EL (cell line): ENCODE measurements around the gene ANKZF1.
A peak's percentile ranks its signal among the peaks of the same experiment; 100 is the strongest.

Experiments
- DNase-seq: peaks from one replicate; pipeline ENCODE4 v3.0.0-alpha.2; 2016

Gene ANKZF1

GRCh38 chr2:219261024-219261855 is 31.6 kb downstream of the ANKZF1 start:
- no peak for DNase-seq

- no peak for DNase-seq
These were observed 36.6 kb downstream of the ANKZF1 start for GRCh38 chr2:219266232-219266631.

DNA sequence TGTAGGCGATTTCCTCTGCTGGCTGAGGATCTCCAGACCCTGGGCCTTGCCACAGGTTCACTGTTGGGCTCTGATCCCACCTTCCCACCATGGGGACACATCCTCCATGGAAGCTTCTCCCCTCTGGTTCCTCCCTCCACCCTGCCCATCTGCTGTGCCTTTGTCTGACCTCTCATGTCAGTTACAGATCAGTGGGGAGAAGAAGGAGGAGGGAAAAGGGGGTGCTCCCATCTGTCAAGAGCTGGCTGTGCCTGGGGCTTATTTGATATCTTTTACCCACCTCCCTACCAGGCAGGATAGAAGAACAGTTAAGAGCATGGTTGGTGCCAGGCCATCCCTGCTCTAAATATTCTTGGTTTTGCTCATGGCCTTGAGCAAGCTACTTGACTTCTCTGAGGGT is 37.3 kb downstream of the ANKZF1 start:
- no peak for DNase-seq

DNA sequence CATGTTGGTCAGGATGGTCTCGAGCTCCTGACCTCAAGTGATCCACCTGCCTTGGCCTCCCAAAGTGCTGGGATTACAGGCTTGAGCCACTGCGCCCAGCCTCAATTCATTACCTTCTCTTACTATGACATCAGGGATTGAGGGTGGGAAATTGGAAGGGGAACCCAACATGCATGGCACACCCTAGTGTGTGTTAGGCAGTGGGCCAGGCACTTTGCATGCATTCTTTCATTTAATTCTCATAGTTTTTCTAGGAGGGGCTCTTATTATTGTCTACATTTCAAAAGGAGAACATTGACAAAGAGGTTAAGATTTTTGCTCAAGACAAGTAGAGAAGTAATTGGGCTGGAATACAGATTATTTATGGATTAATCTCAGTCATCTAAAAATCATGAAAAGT is 38.7 kb downstream of the ANKZF1 start:
- no peak for DNase-seq

GRCh38 chr2:219269362-219270054 is 39.9 kb downstream of the ANKZF1 start:
- DNase-seq: no peak

DNA sequence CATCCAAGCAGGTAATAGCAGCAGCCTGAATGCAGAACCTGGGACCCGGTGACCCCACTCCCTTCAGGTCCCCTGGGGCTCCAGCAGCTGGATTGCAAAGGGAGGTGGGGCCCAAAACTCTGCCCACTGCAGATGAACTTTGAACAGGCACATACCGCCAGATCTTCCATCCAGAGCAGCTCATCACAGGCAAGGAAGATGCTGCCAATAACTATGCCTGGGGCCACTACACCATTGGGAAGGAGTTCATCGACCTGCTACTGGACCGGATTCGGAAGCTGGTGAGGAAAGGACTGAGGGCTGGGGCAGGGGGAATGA is 40.4 kb downstream of the ANKZF1 start:
- DNase-seq: no peak

- DNase-seq: no peak
These were observed 41.4 kb downstream of the ANKZF1 start for GRCh38 chr2:219271021-219271420.

DNA sequence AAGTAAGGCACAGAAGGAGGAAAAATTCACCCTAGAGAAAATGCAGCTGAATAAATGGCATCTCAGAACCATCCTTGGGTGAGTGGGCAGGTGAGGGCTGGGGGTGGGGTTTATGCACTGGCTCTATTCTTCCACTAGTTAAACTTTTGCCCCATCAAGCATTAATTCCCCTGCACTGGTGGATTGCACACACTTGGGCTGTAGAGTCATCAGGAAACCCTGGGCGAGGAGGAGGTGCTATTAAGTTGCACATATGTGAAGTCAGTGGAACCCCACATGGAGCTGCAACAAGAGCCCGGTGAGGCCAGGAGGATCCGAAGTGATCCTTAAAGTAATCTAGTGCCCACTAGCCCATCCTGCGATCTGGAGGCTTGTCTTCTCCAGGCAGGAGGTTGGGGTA is 42.8 kb downstream of the ANKZF1 start:
- no peak for DNase-seq

DNA sequence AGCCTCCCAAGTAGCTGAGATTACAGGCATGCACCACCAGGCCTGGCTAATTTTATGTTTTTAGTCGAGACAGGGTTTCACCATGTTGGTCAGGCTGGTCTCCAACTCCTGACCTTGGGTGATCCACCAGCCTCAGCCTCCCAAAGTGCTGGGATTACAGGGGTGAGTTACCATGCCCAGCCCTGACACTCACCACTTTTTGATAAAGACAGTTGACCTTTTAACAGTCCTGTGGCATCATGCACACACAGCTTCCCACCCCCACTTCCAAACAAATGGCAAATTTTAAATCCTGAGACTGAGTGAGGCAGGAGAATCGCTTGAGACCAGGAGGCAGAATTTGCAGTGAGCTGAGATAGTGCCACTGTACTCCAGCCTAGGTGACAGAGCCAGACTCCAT is 43.4 kb downstream of the ANKZF1 start:
- DNase-seq: peak; percentile 43

DNA sequence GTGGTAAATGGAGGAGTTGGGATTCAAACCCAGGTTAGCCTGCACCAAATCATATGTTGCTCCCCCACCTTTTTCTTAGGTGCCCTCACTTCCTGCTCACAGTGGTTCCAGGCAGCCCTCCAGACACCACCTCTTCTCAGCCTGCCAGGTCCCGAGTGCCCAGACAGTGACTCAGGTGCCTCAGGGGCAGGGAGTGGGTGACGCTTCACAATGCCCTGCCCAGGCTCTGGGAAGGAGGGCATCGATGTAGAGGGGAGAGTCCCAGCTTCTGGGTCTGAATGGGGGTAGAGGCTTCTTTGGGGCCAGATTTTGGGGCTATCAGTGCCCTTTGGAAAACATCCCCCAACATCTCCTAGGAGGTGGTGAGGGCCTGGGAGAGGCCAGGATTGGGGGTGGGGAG is 44.3 kb downstream of the ANKZF1 start:
- DNase-seq: peak; percentile 65

DNA sequence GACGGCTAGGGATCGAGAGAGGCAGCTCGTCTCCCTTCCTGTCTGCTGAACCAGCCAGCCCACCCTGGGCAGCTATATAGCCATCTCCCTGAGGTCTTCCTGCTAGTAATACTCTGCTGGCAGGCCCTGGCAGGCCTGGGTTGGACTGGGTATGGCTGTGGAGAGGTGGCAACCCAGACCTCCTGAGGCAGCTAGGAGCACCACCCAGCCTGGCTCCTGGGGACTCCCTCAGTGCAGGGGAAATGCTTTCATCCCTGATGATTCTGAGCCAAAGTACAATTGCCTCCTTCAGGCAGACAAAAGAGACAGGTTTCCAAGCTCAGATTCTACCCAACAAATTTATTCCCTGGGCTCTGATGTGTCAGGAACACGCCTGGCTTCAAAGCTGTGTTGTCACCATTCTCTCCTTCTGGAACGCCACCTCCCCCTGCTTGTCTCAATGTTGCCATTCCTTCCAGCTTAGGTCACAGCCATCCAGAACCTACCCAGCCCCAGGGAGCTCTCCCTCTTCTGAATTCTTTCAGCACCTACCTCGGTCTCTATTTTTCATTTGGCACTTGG is 44.8 kb downstream of the ANKZF1 start:
- peak; percentile 86 for DNase-seq

DNA sequence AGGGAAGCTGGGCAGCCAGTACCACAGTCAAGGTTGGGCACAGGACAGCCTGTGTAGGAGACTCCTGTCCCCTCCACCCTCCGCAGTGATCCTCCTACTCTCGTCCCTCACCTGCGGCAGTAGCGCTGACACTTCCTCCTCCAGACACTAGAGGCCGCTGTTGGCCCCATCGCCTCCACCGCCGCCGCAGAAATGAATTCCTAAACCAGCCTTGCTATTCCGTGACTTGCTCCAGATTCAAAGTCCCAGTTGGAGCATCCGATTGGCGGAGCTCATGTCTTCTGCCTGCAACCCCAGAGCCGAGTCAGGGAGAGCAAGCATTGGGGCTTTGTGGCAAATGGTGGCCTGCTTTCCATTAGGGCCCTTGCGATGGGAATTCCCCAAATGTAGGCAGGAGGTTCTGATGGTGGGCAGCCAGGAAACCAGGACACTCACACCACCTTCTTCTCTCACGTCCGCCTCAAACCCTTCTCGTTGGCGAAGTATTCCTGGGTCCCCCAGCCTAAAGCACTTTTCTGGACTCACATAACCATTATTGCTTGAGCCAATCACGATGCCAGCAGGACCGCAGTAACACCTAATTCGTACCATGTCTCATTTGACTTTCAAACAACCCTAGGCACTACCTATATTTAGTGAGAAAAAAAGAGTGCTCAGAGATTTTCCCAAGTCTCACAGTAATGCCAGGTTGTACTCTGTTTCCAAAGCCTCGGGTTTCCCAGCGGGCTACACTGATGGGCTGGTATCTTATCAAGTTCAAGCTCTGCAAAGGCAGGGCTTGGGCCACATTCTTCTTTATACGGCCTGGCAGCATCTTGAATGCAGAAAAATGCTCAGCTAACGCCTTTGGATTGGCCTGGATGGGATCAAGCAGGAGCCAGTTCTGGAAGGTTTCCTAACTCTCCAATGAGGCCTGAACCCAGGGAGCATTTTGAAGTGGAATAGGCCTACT is 48.4 kb downstream of the ANKZF1 start:
- DNase-seq: peak; percentile 78

DNA sequence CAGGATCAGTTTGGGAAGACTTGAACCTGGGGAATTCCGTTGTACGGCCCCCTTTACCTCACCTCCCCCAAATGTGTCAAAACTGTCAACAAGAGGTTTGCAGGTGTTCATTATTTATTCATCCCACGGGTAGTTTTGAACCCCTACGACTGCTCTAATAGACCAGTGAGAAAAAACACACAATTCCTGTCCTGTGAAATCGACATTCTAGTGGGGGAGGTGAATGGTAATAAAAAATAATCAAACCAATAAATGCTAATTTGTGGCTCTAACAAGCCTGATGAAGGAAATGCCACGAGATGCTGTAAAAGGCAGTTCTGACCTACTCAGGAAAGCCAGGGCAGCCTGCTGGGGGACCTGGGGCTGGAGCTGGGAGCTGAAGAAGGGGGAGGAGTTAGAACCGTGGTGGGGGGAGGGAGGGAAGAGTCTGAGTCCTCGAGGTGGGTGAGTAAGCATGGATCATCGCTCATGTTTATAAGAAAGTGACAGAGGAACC is 49.1 kb downstream of the ANKZF1 start:
- DNase-seq: no peak

DNA sequence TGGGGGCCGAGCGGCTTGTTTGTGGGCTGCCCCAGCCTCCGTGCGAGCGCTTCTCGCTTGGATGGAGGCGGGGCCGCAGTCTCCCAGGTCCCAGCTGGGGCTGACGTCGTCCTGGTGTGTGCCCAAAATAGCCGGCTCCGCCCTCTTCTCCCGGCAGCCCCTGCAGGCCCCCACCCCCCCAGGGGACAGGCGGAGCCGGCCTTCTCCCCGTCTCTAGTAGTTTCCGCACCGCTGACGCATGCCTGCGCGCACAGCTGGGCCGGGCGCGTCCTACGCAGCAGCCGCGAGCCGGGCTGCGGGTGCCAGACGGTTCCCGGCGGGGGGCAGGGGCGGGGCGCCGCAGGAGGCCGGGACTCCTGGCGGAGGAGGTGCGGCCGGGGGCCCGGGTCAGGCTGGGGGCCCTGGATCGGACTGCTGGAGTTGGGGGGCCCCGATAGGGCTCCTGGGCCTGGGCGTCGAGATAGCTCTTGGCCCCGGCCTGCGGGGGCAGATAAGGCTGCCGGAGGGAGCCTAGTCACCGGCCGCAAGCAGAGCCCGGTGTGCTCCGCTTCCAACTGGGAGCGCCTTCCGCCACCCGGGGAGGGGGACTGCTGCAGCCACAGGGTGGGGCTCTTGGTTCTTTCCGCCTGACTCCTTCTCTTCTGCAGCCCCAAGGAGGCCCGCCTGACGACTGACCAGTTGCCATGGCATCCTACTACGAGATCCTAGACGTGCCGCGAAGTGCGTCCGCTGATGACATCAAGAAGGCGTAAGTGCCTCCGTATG is 49.7 kb downstream of the ANKZF1 start, which contains the start of gene DNAJB2:
TSS of gene DNAJB2 (plus strand) at position 216 of the 765 bp plus-strand sequence. CDS start at position 684, 468 bp downstream.
- DNase-seq: peak; percentile 99

DNA sequence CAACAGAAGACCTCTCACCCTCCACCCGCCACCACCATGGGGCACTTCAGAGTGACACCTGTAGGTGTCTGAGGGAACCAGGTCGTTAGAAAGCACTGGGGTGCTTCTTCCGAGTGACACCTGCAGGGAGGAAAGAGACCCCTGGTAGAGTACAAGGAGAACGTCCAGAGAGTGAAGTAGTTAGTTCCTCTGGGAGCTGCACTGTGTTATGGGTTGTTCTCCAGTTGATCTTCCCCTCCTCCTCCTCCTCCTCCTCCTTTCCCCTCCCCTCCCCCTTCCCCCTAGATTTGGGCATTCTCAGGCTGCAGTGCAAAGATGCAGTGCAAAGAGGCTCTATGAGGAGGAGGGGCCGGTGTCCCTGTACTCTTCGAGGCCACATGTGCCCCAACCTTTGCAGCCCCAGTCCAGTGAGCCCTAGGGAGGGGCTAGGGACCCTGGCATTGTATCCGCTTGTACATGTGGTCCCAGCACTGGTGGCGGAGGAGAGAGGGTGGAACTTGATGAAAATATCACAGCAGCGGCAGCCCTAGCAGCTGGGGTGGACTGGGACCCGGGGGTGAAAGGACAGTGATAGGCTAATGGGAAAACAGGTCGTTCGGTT is 50.4 kb downstream of the ANKZF1 start:
- no peak for DNase-seq

DNA sequence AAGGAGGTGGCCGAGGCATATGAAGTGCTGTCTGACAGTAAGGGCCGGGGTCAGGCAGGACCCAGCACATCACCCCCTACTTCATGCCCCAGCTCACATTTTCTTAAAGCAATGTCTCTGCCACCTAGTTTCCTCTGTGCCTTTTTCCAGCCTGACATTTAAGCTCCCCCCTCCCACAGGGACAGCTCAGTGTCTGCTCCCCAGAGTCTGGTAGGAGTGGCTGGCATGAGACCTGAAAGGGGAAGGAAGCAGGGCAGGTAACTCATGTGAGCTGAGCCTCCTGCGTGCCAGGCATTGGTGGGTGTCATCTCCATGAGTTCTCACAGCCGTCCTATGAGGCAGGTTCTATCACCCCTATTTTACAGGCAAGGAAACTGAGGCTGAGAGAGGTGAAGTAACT is 51.0 kb downstream of the ANKZF1 start:
- DNase-seq: no peak

- DNase-seq: no peak
These were observed 52.0 kb downstream of the ANKZF1 start for GRCh38 chr2:219281588-219281987.

GRCh38 chr2:219282375-219282774 is 52.8 kb downstream of the ANKZF1 start:
- no peak for DNase-seq

GRCh38 chr2:219282943-219283581 is 53.5 kb downstream of the ANKZF1 start:
- DNase-seq: no peak

DNA sequence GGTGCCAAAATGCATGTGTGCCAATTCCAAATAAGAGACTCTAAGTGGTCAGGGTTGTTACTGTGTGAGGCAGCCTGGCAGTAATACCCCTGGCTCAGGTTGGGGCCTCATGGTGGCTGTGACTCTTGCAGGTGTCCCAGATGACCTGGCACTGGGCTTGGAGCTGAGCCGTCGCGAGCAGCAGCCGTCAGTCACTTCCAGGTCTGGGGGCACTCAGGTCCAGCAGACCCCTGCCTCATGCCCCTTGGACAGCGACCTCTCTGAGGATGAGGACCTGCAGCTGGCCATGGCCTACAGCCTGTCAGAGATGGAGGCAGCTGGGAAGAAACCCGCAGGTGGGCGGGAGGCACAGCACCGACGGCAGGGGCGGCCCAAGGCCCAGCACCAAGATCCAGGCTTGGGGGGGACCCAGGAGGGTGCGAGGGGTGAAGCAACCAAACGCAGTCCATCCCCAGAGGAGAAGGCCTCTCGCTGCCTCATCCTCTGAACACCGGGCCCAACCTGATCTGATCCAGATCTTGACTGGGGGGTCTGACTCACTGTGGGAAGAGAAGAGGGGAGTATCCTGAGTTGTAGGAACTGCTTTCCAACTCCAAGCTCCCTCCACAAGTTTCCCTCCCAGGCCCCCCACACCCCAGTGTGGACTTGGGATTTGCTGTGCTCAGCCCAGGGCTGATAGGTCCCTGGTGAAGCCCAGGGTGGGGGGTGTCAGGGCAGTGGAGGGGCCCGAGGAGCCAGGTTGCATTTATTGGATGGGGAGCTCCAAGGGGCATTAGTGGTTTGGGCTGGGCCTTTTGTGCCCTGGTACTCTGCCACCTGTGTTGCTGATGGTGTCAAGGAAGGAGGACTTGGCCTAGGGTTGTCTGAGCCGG is 55.1 kb downstream of the ANKZF1 start:
- no peak for DNase-seq
